Activated CD4-positive, alpha-beta T cell treated with anti-CD3 and anti-CD28 coated beads, Interleukin-2, amount 10 ng/mL, durations not matched to agents 24 days and 14 days (primary cell): Measurements from ENCODE around the gene POLR1F. TPM values are rescaled to one million over a fixed set of nuclear protein-coding genes. Genes with fewer than 3 reads are reported as not detected.
"Not testable (repeated sequence)": the region's sequence is repeated elsewhere in the genome, so short reads cannot be mapped to it uniquely, and the experiment has no call there.

Experiments used
- DNase-seq: peaks from one replicate; pipeline ENCODE4 v3.0.0; 2022
- H3K27ac Mint-ChIP-seq: one replicate; pipeline ENCODE4 v1.8.0; 2022; ENCODE audit warnings: mild to moderate bottlenecking, mixed read lengths
- H3K27me3 Mint-ChIP-seq: one replicate; pipeline ENCODE4 v1.8.0; 2022; ENCODE audit warnings: mixed read lengths
- H3K36me3 Mint-ChIP-seq: one replicate; pipeline ENCODE4 v1.8.0; 2022; ENCODE audit warnings: low read depth, mild to moderate bottlenecking, mixed read lengths
- H3K4me1 Mint-ChIP-seq: one replicate; pipeline ENCODE4 v1.8.0; 2021; ENCODE audit warnings: mixed read lengths
- H3K4me3 Mint-ChIP-seq: one replicate; pipeline ENCODE4 v1.8.0; 2022; ENCODE audit warnings: mild to moderate bottlenecking, moderate library complexity, mixed read lengths
- H3K9me3 Mint-ChIP-seq: one replicate; pipeline ENCODE4 v1.8.0; 2021; ENCODE audit warnings: mixed read lengths
- intact Hi-C: fragments of 100-400 bp; cut with micrococcal nuclease; formaldehyde crosslinking; loops from one replicate; pipeline ENCODE4 v1.15.1; 2023
- total RNA-seq: library from RNA; stranded (reverse); gene quantifications from 2 replicates; pipeline ENCODE4 v1.2.3, GENCODE V29; 2022

POLR1F gene
- total RNA-seq, 1 donor from 2014 or later: 34.7 TPM

- intact Hi-C loops: no loop called here
- peaks cover 34% of the 10 kb centered on the region for H3K36me3 Mint-ChIP-seq
- DNase-seq: no peak
- peaks cover 8% of the 10 kb centered on the region for H3K4me1 Mint-ChIP-seq
- H3K27me3 Mint-ChIP-seq: no peaks in the 10 kb centered on the region
- no peak overlapping the region for H3K4me3 Mint-ChIP-seq
- no peaks in the 10 kb centered on the region for H3K9me3 Mint-ChIP-seq
- H3K27ac Mint-ChIP-seq: no peak overlapping the region
Observed at GRCh38 chr7:19700936-19701335, 7.9 kb downstream of the POLR1F start.

DNA sequence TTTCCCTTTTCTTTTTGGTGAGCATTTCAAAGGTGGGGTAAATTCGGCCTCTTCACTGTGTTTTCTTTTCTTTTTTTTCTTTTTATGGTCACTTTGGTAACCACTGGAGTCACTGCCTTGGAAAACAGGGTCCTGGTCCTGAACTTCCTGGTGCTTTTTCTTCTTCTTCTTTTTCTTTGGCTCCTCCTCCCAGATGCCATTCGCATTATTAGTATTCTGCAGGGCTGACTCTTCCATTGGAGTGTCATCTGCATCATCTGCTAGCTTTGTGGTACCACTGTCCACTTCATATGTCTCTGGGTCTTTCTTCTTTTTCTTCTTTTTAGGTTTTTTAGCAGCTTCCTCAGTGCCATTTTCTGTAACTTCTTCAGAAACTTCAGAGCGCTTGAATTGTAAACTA, 10.5 kb downstream of the POLR1F start:
- Mint-ChIP-seq H3K9me3 (no peaks in the 10 kb centered on the region), H3K4me3 (no peak overlapping the region), H3K27me3 (no peaks in the 10 kb centered on the region), H3K36me3 (peaks cover 34% of the 10 kb centered on the region), H3K4me1 (no peaks in the 10 kb centered on the region), H3K27ac (no peak overlapping the region)
- intact Hi-C loops: no loop called here
- no peak for DNase-seq

DNA sequence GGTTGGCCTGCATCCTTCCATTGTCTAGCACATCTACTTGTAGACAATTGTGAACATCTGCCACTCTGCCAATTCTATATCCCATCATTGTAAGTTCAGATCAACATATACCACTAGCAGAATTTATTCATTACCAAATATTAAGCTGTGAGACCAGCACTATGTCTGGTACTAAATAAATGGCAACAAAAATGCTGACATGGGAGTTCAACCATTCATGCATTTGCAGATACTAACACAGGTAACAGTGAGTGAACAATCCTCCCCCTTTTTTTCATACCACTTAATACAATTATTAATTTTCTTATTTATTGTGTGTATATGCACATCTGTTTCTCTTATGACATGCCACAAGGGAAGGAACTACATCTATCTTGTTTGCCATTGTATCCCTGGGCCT, 11.9 kb downstream of the POLR1F start:
- Mint-ChIP-seq H3K4me1 (no peaks in the 10 kb centered on the region), H3K27me3 (no peaks in the 10 kb centered on the region), H3K9me3 (no peaks in the 10 kb centered on the region), H3K36me3 (peaks cover 24% of the 10 kb centered on the region), H3K27ac (no peak overlapping the region), H3K4me3 (no peak overlapping the region)
- intact Hi-C loops: no loop called here
- no peak for DNase-seq

DNA sequence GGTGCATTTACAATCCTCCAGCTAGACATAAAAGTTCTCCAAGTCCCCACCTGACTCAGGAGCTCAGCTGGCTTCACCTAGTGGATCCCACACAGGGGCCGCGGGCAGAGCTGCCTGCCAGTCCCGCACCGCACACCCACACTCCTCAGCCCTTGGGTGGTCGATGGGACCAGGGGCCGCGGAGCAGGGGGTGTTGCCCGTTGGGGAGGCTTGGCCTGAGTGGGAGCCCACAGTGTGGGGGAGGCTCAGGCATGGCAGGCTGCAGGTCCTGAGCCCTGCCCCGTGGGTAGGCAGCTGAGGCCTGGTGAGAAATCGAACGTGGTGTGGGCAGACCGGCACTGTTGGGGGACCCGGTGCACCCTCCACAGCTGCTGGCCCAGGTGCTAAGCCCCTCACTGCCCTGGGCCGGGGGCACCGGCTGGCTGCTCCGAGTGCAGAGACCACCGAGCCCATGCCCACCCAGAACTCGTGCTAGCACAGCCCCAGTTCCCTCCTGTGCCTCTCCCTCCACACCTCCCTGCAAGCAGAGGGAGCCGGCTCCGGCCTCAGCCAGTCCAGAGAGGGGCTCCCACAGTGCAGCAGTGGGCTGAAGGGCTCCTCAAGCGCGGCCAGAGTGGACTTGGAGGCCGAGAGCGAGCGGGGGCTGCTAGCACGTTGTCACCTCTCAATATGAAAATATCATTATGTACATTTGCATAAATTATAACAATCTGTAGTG, 16.6 kb downstream of the POLR1F start:
- Mint-ChIP-seq H3K36me3 (peaks cover 3% of the 10 kb centered on the region), H3K4me1 (no peaks in the 10 kb centered on the region), H3K27me3 (no peaks in the 10 kb centered on the region), H3K9me3 (no peaks in the 10 kb centered on the region), H3K4me3 (no peak overlapping the region), H3K27ac (no peak overlapping the region)
- DNase-seq: no peak
- intact Hi-C loops: no loop called here

GRCh38 chr7:19690736-19691135, 18.1 kb downstream of the POLR1F start:
- no peak overlapping the region for H3K4me3 Mint-ChIP-seq
- no peaks in the 10 kb centered on the region for H3K36me3 Mint-ChIP-seq
- H3K9me3 Mint-ChIP-seq: no peaks in the 10 kb centered on the region
- DNase-seq: no peak
- H3K27ac Mint-ChIP-seq: no peak overlapping the region
- intact Hi-C loops: no loop called here
- H3K4me1 Mint-ChIP-seq: no peaks in the 10 kb centered on the region
- H3K27me3 Mint-ChIP-seq: no peaks in the 10 kb centered on the region

GRCh38 chr7:19689130-19689529, 19.7 kb downstream of the POLR1F start:
- H3K4me1 Mint-ChIP-seq, H3K9me3 Mint-ChIP-seq, DNase-seq, intact Hi-C loops, H3K4me3 Mint-ChIP-seq, H3K27me3 Mint-ChIP-seq, H3K27ac Mint-ChIP-seq, H3K36me3 Mint-ChIP-seq: not testable (repeated sequence)

- Mint-ChIP-seq H3K4me1 (peaks cover 6% of the 10 kb centered on the region), H3K4me3 (no peak overlapping the region), H3K9me3 (peaks cover 9% of the 10 kb centered on the region), H3K36me3 (no peaks in the 10 kb centered on the region), H3K27ac (no peak overlapping the region), H3K27me3 (no peaks in the 10 kb centered on the region)
- no peak for DNase-seq
- intact Hi-C loops: no loop called here
Observed at GRCh38 chr7:19681596-19681995, 27.2 kb downstream of the POLR1F start.

DNA sequence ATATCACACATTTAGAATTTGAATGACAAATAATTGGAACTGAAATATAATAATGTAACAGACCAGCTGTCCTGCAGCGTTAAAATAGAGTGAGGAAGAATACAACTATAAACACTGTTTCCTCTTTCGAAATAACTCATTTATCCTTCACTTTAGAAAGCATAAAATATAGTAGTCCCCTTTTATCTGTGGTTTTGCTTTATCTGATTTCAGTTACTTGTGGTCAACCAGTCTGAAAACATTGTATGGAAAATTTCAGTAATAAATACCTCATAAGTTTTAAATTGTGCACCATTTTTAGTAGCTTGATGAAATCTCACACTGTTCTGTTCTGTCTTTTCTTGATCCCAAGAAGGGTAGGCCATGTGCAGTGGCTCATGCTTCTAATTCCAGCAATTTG, 31.7 kb downstream of the POLR1F start:
- no peak overlapping the region for H3K27ac Mint-ChIP-seq
- H3K9me3 Mint-ChIP-seq: peaks cover 3% of the 10 kb centered on the region
- intact Hi-C loops: no loop called here
- DNase-seq: no peak
- H3K4me3 Mint-ChIP-seq: no peak overlapping the region
- no peaks in the 10 kb centered on the region for H3K36me3 Mint-ChIP-seq
- no peaks in the 10 kb centered on the region for H3K27me3 Mint-ChIP-seq
- peaks cover 6% of the 10 kb centered on the region for H3K4me1 Mint-ChIP-seq

GRCh38 chr7:19675816-19676215, 33.0 kb downstream of the POLR1F start:
- Mint-ChIP-seq H3K4me1 (peaks cover 6% of the 10 kb centered on the region), H3K36me3 (no peaks in the 10 kb centered on the region), H3K9me3 (peaks cover 3% of the 10 kb centered on the region), H3K4me3 (no peak overlapping the region), H3K27me3 (no peaks in the 10 kb centered on the region), H3K27ac (no peak overlapping the region)
- DNase-seq: no peak
- intact Hi-C loops: no loop called here

- intact Hi-C loops: no loop called here
- Mint-ChIP-seq H3K4me3 (no peak overlapping the region), H3K9me3 (peaks cover 3% of the 10 kb centered on the region), H3K36me3 (no peaks in the 10 kb centered on the region), H3K27me3 (no peaks in the 10 kb centered on the region), H3K27ac (no peak overlapping the region), H3K4me1 (peaks cover 6% of the 10 kb centered on the region)
- DNase-seq: no peak
Observed at GRCh38 chr7:19674266-19674960, 34.4 kb downstream of the POLR1F start.

DNA sequence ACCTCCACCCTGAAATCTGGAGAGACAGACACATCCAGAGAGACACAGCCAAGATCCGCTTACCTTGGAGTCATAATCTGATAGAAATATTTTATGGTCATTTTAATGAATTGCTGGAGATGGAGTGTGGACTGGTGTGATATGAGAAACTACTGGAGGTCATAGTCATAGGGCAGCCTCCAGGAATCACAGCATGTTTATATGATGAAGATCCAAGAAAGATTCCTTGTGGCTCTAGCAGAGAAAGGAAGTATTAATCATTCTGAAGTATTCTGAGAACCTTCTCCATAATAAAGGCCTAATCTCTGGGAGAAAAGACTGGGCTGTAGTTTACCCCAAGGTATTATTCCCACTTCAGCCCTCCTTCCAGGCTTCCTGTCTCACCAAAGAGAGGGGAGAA, 38.0 kb downstream of the POLR1F start:
- H3K4me1 Mint-ChIP-seq: no peaks in the 10 kb centered on the region
- no peaks in the 10 kb centered on the region for H3K36me3 Mint-ChIP-seq
- H3K27ac Mint-ChIP-seq: no peak overlapping the region
- H3K4me3 Mint-ChIP-seq: no peak overlapping the region
- no peaks in the 10 kb centered on the region for H3K9me3 Mint-ChIP-seq
- intact Hi-C loops: no loop called here
- DNase-seq: no peak
- H3K27me3 Mint-ChIP-seq: peaks cover 2% of the 10 kb centered on the region

- Mint-ChIP-seq H3K9me3 (no peaks in the 10 kb centered on the region), H3K4me1 (peaks cover 2% of the 10 kb centered on the region), H3K36me3 (no peaks in the 10 kb centered on the region), H3K27me3 (peaks cover 8% of the 10 kb centered on the region), H3K4me3 (no peak overlapping the region), H3K27ac (no peak overlapping the region)
- intact Hi-C loops: loop anchor here (2.0 to 5.0 kb wide), 2 partner anchors 1073 to 1309 kb away; no protein-coding TSS in a partner anchor
- DNase-seq: no peak
Observed at GRCh38 chr7:19665399-19666008, 43.3 kb downstream of the POLR1F start.

DNA sequence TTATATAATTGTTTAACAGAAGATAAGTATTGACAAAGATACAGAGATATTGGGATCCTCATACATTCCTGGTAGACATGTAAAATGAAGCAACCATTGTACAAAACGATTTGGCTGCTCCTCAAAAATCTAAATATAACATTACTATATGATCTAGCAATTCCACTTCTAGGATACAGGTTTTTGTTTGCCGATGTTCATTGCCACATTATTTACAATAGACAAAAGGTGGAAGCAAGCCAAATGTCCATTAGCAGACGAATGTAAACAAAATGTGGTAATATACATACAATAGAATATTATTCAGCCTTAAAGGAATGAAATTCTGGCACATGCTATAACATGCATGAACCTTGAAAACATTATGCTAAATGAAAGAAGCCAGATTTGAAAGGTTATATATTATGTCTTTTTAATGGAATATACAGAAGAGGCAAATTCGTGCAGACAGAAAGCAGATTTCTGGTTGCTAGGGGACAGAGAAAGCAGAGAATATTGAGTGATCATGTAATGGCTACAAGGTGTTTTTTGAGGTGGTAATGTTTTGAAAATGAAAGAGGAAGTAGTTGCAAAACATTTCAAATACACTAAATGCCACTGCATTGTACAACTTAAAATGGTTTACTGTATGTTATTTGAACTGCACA, 44.9 kb downstream of the POLR1F start:
- Mint-ChIP-seq H3K36me3 (no peaks in the 10 kb centered on the region), H3K4me3 (no peak overlapping the region), H3K27ac (no peak overlapping the region), H3K9me3 (no peaks in the 10 kb centered on the region), H3K4me1 (peaks cover 2% of the 10 kb centered on the region), H3K27me3 (peaks cover 6% of the 10 kb centered on the region)
- intact Hi-C loops: loop anchor here (2.0 kb wide), 1 partner anchor 1307 kb away; no protein-coding TSS in a partner anchor
- no peak for DNase-seq

DNA sequence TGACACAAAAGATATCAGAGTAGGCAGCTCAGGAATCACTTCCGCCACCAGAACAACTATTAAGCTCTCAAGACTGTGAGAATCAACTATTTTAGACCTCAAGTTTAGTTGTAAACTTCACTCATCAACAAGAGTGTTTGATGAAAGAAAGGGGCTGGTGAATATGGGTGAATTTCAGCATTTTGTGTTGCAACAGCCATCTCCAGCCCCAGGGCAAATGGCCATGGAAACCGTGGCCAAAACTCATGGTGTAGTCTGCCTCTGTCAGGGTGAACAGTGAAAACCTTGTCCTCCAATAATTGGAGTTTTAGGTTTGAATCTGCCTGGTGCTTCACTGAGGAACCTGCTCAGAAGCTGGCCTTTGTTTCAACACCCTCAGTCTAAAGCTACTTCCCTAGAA, 60.0 kb downstream of the POLR1F start:
- no peak overlapping the region for H3K4me3 Mint-ChIP-seq
- H3K27me3 Mint-ChIP-seq: no peaks in the 10 kb centered on the region
- intact Hi-C loops: no loop called here
- no peak for DNase-seq
- no peaks in the 10 kb centered on the region for H3K4me1 Mint-ChIP-seq
- no peaks in the 10 kb centered on the region for H3K36me3 Mint-ChIP-seq
- no peak overlapping the region for H3K27ac Mint-ChIP-seq
- peaks cover 9% of the 10 kb centered on the region for H3K9me3 Mint-ChIP-seq
